Coronary artery (tissue), 2 donors: Measurements from ENCODE around the gene NUB1.
A peak's percentile ranks its signal among the peaks of the same experiment; 100 is the strongest.

ENCODE experiments used
- DNase-seq: peaks from one replicate; pipeline ENCODE4 v3.0.0-alpha.2; 2017; ENCODE audit warnings: low spot score
- H3K27ac ChIP-seq, 2 donors: fragments of 200-600 bp; sonication (generic); one replicate each; pipeline ENCODE4 v1.5.1; 2016 to 2019
- H3K4me3 ChIP-seq: fragments of 200-600 bp; sonication (generic); 2 replicates; pipeline ENCODE4 v1.5.1; 2016; ENCODE audit warnings: mild to moderate bottlenecking, moderate library complexity
- TF ChIP-seq, protein P1 (sequence below): fragments of 200-600 bp; sonication (generic); IDR thresholded peaks from one replicate; pipeline ENCODE4 v1.5.1; 2019; ENCODE audit warnings: antibody characterized with exemption

NUB1 gene

DNA sequence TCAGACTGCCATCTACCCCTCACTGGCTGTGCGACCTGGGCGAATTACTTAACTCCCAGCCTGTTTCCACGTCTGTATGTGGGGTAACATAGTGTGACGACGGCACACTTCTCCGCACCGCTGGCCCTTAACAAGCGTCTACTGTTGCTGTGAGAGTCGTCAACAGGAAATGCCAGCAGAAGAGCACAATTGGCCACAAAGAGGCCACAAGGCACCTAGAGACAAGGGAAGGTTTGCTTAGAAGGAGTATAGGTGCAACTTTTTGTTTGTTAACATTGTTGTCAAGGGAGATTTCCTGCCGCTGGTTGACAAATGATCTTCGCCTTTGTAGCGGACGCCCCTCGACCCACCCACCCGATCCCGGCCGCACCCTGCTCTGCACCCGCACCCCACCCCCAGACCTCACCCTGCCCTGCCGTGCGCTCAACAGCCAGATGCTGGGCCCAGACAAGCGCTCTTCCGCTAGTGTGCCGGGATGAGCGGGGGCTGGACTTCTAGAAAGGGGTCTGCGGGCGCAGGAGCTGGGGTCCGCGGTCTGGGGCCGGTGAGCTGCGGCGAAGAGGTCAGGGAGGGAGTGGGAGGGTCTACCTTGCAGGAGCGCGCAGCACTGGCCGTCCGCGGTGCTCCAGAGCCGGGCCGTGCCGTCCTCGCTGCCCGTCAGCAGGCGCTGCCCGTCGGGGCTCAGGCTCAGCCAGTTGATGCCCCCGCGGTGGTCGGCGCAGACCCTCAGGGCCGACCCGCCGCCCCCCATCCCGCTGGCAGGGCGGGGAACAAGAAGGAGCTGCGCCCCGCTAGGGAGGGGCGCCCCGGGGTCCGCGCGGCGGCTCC, 67.4 kb downstream of the NUB1 start:
- Histone ChIP-seq H3K27ac (peak overlapping the region in 1 of 2 donors; percentile 58), H3K4me3 (peak overlapping the region; percentile 67)
- TF ChIP-seq, protein P1, sequence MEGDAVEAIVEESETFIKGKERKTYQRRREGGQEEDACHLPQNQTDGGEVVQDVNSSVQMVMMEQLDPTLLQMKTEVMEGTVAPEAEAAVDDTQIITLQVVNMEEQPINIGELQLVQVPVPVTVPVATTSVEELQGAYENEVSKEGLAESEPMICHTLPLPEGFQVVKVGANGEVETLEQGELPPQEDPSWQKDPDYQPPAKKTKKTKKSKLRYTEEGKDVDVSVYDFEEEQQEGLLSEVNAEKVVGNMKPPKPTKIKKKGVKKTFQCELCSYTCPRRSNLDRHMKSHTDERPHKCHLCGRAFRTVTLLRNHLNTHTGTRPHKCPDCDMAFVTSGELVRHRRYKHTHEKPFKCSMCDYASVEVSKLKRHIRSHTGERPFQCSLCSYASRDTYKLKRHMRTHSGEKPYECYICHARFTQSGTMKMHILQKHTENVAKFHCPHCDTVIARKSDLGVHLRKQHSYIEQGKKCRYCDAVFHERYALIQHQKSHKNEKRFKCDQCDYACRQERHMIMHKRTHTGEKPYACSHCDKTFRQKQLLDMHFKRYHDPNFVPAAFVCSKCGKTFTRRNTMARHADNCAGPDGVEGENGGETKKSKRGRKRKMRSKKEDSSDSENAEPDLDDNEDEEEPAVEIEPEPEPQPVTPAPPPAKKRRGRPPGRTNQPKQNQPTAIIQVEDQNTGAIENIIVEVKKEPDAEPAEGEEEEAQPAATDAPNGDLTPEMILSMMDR = no peak
- DNase-seq = no peak

DNA sequence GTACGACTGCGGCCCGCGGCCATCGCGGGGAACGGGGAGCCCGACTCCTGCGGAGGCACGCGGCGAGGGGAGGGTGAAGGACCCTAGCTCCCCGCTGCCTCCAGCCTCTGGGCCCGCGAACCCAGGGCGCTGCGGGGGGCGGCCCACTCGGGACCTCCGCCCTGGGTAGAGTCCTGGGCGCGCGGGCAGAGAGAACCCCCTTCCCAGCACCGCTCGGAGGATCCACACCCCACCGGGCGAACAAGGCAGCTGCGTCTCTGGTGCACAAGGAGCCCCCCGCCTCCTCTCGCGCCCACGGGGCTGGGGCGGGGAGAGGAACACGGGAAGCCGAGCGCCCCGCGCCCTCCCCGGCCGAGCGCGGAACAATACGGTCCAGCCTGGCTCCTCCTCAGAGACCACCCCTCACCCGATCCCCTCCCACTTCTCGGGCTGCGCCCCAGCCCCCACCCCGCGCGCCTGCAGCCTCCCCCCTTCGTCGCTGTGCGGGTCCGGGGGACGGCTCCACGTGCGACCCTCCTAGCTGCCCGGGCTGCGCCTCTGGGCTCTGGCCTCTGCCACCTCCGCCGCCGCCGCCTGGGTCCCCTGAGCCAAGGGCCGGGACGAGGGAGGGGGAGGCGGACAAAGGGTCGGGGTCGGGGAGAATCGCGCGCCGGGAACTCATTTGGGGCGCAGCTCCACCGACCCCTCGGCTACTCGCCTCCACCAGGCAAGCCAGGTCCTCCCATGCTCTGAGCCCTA, 68.2 kb downstream of the NUB1 start, which contains the start of gene WDR86:
Gene WDR86 (minus strand): TSS at position 372 of the 738 bp plus-strand sequence. CDS start 449 bp downstream, outside the sequence.
- DNase-seq = no peak
- H3K4me3 ChIP-seq = peak within 1 kb of the TSS; percentile 67
- H3K27ac ChIP-seq = peak within 1 kb of the TSS in 1 of 2 donors; percentile 58
- TF ChIP-seq, protein P1 = no peak

DNA sequence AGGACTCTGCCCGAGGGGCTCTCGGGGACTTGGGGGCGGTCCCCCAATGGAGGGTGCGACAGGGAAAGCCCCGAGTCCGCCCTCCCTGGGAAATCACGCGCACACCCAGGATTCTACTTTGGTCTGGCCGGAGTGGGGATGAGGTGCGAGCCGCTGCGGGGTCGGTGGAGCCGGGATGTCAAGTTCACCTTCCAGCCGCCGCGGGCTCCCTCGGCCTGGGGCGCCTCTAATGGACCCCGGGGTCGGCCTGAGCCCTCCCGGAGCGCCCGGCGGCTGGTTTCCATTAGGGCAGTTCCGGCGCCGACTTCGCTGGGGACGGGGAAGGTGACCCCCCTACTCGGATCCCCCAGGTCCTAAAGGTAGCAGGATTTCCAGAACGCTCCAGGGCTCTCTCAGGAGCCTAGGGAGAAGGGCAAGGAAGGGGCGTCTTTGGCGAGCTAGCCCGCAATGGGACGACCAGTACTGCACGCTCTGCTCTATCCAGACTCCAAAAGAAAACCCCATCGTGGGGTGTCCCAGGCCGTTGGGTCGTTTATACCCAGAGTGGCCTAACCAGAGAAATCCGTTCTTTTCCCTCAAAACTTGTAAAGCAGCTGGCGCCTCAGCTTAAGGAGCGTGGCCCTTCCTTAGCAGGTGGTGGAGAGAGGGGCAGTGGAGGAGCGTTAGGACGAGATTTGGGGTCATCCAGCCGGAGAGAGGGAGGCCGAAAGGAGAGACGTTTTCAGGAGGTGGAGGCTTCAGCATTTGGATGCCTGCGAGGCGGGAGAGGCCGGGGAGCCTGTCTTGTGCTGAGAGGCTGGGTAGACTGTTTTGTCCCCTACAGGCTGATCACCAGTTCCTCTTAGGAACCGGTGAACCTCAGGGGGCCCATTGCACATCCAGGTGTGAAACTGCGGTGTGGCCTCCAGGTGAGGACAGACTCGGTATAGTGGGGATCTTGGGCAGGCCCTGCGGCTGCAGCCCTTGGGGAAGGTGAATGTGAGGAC, 69.1 kb downstream of the NUB1 start:
- TF ChIP-seq, protein P1 = no peak
- DNase-seq = no peak
- Histone ChIP-seq H3K4me3 (peak overlapping the region; percentile 67), H3K27ac (peak overlapping the region in 1 of 2 donors; percentile 58)

DNA sequence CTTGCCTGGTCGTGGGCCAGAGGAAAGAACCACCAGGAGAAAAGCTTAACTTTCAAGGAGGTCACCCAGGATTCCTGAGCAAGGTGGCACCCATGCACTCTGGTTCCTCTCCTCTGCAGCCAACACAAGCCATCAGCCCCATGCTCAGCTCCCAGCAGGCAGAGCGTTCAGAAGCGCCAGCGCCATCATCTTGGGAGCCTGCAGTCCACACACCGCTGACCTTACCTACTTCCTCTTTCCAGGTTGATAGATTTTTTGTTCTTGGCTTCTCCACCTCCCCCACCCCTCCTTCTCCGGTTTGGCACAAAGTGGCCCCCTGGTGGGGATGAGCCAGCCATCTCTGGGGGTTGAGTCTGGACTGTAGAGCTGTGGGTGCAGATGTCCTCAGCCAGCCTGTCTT, 69.9 kb downstream of the NUB1 start:
- TF ChIP-seq, protein P1 = no peak
- H3K27ac ChIP-seq = no peak overlapping the region
- no peak for DNase-seq
- H3K4me3 ChIP-seq = no peak overlapping the region

DNA sequence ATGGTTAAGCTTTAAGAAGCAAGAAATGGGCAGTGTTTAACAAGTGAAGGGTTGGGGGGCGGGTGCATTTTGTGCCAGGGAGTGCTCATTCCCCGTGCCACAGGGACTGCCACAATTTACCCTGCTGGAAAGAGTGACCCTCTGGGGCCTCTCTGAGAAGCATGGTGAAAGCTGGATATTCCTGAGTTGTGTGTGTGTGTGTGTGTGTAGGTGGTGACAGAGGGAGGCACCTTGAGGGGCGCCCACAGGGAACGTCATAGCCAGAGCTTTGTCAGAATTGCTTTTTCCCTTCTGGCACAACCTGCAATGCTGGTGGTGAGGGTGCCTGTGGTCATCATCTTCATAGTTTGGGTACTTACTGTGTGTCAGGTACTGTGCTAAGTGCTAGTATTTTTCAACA, 70.7 kb downstream of the NUB1 start:
- no peak for DNase-seq
- Histone ChIP-seq H3K27ac (no peak overlapping the region), H3K4me3 (no peak overlapping the region)
- TF ChIP-seq, protein P1 = no peak

DNA sequence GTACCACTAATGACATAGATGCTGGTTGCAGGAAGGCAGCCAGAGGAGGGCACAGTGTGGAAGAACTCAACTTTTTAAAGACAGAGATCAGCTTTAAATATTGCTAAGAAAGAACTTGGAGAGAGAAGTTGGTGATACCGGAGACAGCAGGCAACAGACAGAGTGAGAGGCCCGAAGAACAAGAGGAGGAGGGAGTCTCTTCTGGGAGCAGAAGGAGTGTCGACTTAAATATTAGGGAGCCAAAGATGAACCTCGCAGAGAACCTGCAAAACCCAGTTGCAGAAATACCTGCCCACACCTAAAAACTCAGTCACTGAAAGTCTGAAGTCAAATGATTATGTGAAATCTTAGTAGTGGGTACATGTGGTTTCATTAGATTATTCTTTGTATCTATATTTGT, 71.6 kb downstream of the NUB1 start:
- no peak for DNase-seq
- H3K27ac ChIP-seq = no peak overlapping the region
- no peak overlapping the region for H3K4me3 ChIP-seq
- TF ChIP-seq, protein P1 = no peak
